GM12878 (cell line): ENCODE data around the gene SGTA. TPM values are rescaled to one million over a fixed set of nuclear protein-coding genes. Genes with fewer than 3 reads are reported as not detected.

Experiments
- BHLHE40 ChIP-seq, 2 experiments: fragments of 450-650 bp in 1 of 2; IDR thresholded peaks; 2 replicates each; pipeline ENCODE4 v1.6.1; 2011 to 2017; ENCODE audit warnings: low read depth in 2 of 2, borderline replicate concordance in 1 of 2, improper control_type of control experiment in 1 of 2, low read length in 1 of 2, mild to moderate bottlenecking in 1 of 2
- CBFB ChIP-seq: IDR thresholded peaks from 2 replicates; pipeline ENCODE4 v1.6.1; 2016; ENCODE audit warnings: antibody characterized with exemption, low read depth
- E4F1 ChIP-seq: fragments of 450-650 bp; IDR thresholded peaks from 2 replicates; pipeline ENCODE4 v1.6.1; 2018; ENCODE audit warnings: borderline replicate concordance, mild to moderate bottlenecking; ENCODE audit not compliant: partially characterized antibody
- IRF3 ChIP-seq: fragments of 450-650 bp; IDR thresholded peaks from 2 replicates; pipeline ENCODE4 v1.6.1; 2014; ENCODE audit warnings: mild to moderate bottlenecking
- NR2C1 ChIP-seq: fragments of 450-650 bp; IDR thresholded peaks from 2 replicates; pipeline ENCODE4 v1.6.1; 2017; ENCODE audit warnings: antibody characterized with exemption, mild to moderate bottlenecking, moderate library complexity
- PAX5 ChIP-seq: IDR thresholded peaks from 2 replicates; pipeline ENCODE4 v1.6.1; 2011; ENCODE audit warnings: low read depth, low read length, borderline replicate concordance
- SMAD1 ChIP-seq: fragments of 450-650 bp; IDR thresholded peaks from 2 replicates; pipeline ENCODE4 v1.6.1; 2018; ENCODE audit warnings: mild to moderate bottlenecking, low read depth; ENCODE audit not compliant: partially characterized antibody
- TCF3 ChIP-seq: IDR thresholded peaks from 2 replicates; pipeline ENCODE4 v1.6.1; 2012; ENCODE audit warnings: low read depth, mild to moderate bottlenecking, low read length, borderline replicate concordance; ENCODE audit not compliant: insufficient read depth
- ZNF217 ChIP-seq: fragments of 450-650 bp; IDR thresholded peaks from 2 replicates; pipeline ENCODE4 v1.6.1; 2017; ENCODE audit warnings: antibody characterized with exemption, mild to moderate bottlenecking
- ZNF274 ChIP-seq: IDR thresholded peaks from one replicate; pipeline ENCODE4 v1.8.0; 2011; ENCODE audit not compliant: insufficient read length, insufficient read depth
- ZNF622 ChIP-seq: fragments of 450-650 bp; IDR thresholded peaks from 2 replicates; pipeline ENCODE4 v1.6.1; 2017; ENCODE audit warnings: mild to moderate bottlenecking, inconsistent platforms
- ZNF687 ChIP-seq: fragments of 450-650 bp; IDR thresholded peaks from 2 replicates; pipeline ENCODE4 v1.6.1; 2017; ENCODE audit warnings: mild to moderate bottlenecking, moderate library complexity
- ZZZ3 ChIP-seq: IDR thresholded peaks from 2 replicates; pipeline ENCODE4 v1.6.1; 2011; ENCODE audit warnings: low read depth; ENCODE audit not compliant: control insufficient read depth, insufficient read length
- polyA plus RNA-seq, 11 experiments: library from polyadenylated mRNA; depleted of rRNA in 4 of 11; unstranded in 6 of 11; stranded (reverse) in 5 of 11; fragments of >200 nt; fragmentation: Nextera tagmentation in 4 of 11; fragmentation: Illumina TruSeq in 1 of 11; extraction: Ambion mirVana in 4 of 11; extraction: Trizol in 1 of 11; gene quantifications; 1 replicate in 1 of 11; 2 replicates in 10 of 11; pipeline versions ENCODE4 v1.2.1 to v1.2.3, GENCODE V29; 2011 to 2016; ENCODE audit warnings: inconsistent platforms in 2 of 11, missing spikeins in 2 of 11, low read depth in 1 of 11
- total RNA-seq, 4 experiments: library from RNA; depleted of rRNA in 3 of 4; stranded (reverse); fragments of >200 nt in 3 of 4; fragmentation: Illumina TruSeq in 1 of 4; extraction: Trizol in 1 of 4; gene quantifications; 2 replicates each; pipeline versions ENCODE4 v1.2.1 to v1.2.3, GENCODE V29; 2013 to 2021
- TF ChIP-seq, protein P1 (sequence below): IDR thresholded peaks from 2 replicates; pipeline ENCODE4 v1.6.1; 2012; ENCODE audit warnings: low read depth, low read length, improper control_type of control experiment
- TF ChIP-seq, protein P2 (sequence below): fragments of 450-650 bp; IDR thresholded peaks from 2 replicates; pipeline ENCODE4 v1.6.1; 2017; ENCODE audit warnings: mild to moderate bottlenecking, moderate library complexity

Gene SGTA
- total and polyA plus RNA-seq, 10 of the 15 experiments (the other 5 are each of a cell fraction or from before 2014, with no cell fraction given) = 2.0 to 102 (median 48.2) TPM

DNA sequence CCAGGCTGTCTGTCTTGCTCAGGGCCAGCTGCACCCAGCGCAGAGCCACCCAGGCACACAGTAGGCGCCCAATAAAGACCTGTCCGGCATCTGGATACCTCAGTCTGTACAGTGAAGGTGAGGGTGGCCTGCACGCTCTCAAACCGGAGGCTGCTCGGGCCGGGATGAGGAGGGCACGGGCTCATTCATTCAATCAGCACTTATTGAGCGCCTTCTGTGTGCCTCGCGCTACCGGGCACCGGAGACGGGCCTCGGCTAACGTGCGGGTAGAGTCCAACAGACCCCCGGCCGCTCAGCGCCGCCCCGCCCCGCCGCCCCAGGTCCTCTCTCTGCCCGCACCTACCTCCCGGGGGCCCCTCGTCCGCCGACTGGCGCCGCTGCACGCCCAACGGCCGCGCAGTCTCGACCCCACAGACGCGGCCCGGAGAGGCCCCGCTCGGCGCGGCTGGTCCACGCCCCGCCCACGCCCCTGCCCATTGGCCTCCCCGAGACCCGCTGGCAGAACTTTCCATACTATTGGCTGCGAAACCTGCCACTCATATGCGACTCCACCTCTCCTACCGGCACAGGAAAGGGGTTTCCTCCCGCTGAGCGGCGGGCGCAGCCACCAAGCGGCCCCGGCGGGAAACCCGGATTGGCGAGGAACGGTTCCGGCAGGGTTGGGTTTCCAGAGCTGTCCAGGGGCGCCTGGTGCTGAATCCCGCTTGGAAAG is 43.3 kb downstream of the SGTA start, which contains the start of gene SLC39A3 (continued):
- TF ChIP-seq, protein P1, sequence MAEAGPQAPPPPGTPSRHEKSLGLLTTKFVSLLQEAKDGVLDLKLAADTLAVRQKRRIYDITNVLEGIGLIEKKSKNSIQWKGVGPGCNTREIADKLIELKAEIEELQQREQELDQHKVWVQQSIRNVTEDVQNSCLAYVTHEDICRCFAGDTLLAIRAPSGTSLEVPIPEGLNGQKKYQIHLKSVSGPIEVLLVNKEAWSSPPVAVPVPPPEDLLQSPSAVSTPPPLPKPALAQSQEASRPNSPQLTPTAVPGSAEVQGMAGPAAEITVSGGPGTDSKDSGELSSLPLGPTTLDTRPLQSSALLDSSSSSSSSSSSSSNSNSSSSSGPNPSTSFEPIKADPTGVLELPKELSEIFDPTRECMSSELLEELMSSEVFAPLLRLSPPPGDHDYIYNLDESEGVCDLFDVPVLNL = peak; percentile 41; the same call in 1 of the 2 replicates
- 0 out of 2 replicates have a peak, but pooled peaks have one; percentile 22 for TF ChIP-seq CBFB
- no peak for TF ChIP-seq PAX5
- TF ChIP-seq ZNF217 = peak; percentile 68; the same call in 1 of the 2 replicates
- TF ChIP-seq ZNF622 = no peak
- TF ChIP-seq TCF3 = 0 out of 2 replicates have a peak, but pooled peaks have one; percentile 60
- TF ChIP-seq SMAD1 = no peak
- TF ChIP-seq IRF3 = peak; percentile 73
- TF ChIP-seq, protein P2, sequence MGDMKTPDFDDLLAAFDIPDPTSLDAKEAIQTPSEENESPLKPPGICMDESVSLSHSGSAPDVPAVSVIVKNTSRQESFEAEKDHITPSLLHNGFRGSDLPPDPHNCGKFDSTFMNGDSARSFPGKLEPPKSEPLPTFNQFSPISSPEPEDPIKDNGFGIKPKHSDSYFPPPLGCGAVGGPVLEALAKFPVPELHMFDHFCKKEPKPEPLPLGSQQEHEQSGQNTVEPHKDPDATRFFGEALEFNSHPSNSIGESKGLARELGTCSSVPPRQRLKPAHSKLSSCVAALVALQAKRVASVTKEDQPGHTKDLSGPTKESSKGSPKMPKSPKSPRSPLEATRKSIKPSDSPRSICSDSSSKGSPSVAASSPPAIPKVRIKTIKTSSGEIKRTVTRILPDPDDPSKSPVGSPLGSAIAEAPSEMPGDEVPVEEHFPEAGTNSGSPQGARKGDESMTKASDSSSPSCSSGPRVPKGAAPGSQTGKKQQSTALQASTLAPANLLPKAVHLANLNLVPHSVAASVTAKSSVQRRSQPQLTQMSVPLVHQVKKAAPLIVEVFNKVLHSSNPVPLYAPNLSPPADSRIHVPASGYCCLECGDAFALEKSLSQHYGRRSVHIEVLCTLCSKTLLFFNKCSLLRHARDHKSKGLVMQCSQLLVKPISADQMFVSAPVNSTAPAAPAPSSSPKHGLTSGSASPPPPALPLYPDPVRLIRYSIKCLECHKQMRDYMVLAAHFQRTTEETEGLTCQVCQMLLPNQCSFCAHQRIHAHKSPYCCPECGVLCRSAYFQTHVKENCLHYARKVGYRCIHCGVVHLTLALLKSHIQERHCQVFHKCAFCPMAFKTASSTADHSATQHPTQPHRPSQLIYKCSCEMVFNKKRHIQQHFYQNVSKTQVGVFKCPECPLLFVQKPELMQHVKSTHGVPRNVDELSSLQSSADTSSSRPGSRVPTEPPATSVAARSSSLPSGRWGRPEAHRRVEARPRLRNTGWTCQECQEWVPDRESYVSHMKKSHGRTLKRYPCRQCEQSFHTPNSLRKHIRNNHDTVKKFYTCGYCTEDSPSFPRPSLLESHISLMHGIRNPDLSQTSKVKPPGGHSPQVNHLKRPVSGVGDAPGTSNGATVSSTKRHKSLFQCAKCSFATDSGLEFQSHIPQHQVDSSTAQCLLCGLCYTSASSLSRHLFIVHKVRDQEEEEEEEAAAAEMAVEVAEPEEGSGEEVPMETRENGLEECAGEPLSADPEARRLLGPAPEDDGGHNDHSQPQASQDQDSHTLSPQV = 0 out of 2 replicates have a peak, but pooled peaks have one; percentile 16
- no peak for TF ChIP-seq ZNF687
- peak; percentile 68 for TF ChIP-seq NR2C1
- peak; percentile 40 for TF ChIP-seq E4F1
- TF ChIP-seq BHLHE40 (IDR thresholded peaks at IDR 0.05; ENCODE audit: borderline replicate concordance in 1 of 2, low read depth in 2 of 2, low read length in 1 of 2) = peak; percentile 9 to 45; a peak in 1 of 4 replicates
- TF ChIP-seq ZNF274 = no peak
- no peak for TF ChIP-seq ZZZ3
